Activated gamma-delta T cell treated with anti-CD3 and anti-CD28 coated beads, Interleukin-2, amount 50 U/mL, for 16 hours (primary cell): Measurements from ENCODE around the gene GIPC3.
"Not testable (repeated sequence)": the region's sequence is repeated elsewhere in the genome, so short reads cannot be mapped to it uniquely, and the experiment has no call there.

Experiments
- DNase-seq: peaks from one replicate; pipeline ENCODE4 v3.0.0-alpha.2; 2020; ENCODE audit warnings: low read depth

Gene GIPC3

GRCh38 chr19:3618811-3619630 lies 33.7 kb downstream of the GIPC3 start:
- no peak for DNase-seq

GRCh38 chr19:3619631-3620012 lies 34.3 kb downstream of the GIPC3 start:
- DNase-seq = no peak

- no peak for DNase-seq
Observed at GRCh38 chr19:3620145-3620816, 35.0 kb downstream of the GIPC3 start.

- no peak for DNase-seq
Observed at GRCh38 chr19:3620817-3621547, 35.7 kb downstream of the GIPC3 start.

- DNase-seq = no peak
Observed at GRCh38 chr19:3621689-3622088, 36.4 kb downstream of the GIPC3 start.

GRCh38 chr19:3622224-3622623 lies 36.9 kb downstream of the GIPC3 start:
- no peak for DNase-seq

- no peak for DNase-seq
Observed at GRCh38 chr19:3623716-3624115, 38.4 kb downstream of the GIPC3 start.

GRCh38 chr19:3625996-3626472 lies 40.8 kb downstream of the GIPC3 start:
- no peak for DNase-seq

GRCh38 chr19:3626473-3627350 lies 41.4 kb downstream of the GIPC3 start, which contains the start of gene CACTIN:
CACTIN (minus strand) TSS chr19:3626790; CDS start chr19:3626762, 28 bp downstream.
- DNase-seq = peak; percentile 98

GRCh38 chr19:3627351-3627723 lies 42.1 kb downstream of the GIPC3 start:
- no peak for DNase-seq

- not testable (repeated sequence) for DNase-seq
Observed at GRCh38 chr19:3628766-3629165, 43.5 kb downstream of the GIPC3 start.

GRCh38 chr19:3631053-3631861 lies 46.0 kb downstream of the GIPC3 start:
- DNase-seq = no peak

- no peak for DNase-seq
Observed at GRCh38 chr19:3632098-3632497, 46.8 kb downstream of the GIPC3 start.

- DNase-seq = no peak
Observed at GRCh38 chr19:3632739-3633558, 47.7 kb downstream of the GIPC3 start.

GRCh38 chr19:3633559-3633988 lies 48.3 kb downstream of the GIPC3 start:
- DNase-seq = no peak

- no peak for DNase-seq
Observed at GRCh38 chr19:3634496-3635045, 49.3 kb downstream of the GIPC3 start.

- no peak for DNase-seq
Observed at GRCh38 chr19:3636506-3636905, 51.2 kb downstream of the GIPC3 start.

GRCh38 chr19:3636962-3637361 lies 51.7 kb downstream of the GIPC3 start:
- no peak for DNase-seq

GRCh38 chr19:3637621-3638020 lies 52.3 kb downstream of the GIPC3 start:
- DNase-seq = no peak
